M059J (cell line): ENCODE measurements around the gene GPC6. TPM values are rescaled to one million over a fixed set of nuclear protein-coding genes. Genes with fewer than 3 reads are reported as not detected.
"Not testable (repeated sequence)": the region's sequence is repeated elsewhere in the genome, so short reads cannot be mapped to it uniquely, and the experiment has no call there.

ENCODE experiments used
- DNase-seq: peaks from one replicate; pipeline ENCODE4 v3.0.0-alpha.2; 2012; ENCODE audit warnings: low read depth
- total RNA-seq: library from RNA; depleted of rRNA; stranded (reverse); fragments of >200 nt; shearing (Covaris generic); gene quantifications from 2 replicates; pipeline ENCODE4 v1.2.3, GENCODE V29; 2014

The GPC6 gene
- total RNA-seq, 1 experiment from 2014 or later = 0.71 TPM

DNA sequence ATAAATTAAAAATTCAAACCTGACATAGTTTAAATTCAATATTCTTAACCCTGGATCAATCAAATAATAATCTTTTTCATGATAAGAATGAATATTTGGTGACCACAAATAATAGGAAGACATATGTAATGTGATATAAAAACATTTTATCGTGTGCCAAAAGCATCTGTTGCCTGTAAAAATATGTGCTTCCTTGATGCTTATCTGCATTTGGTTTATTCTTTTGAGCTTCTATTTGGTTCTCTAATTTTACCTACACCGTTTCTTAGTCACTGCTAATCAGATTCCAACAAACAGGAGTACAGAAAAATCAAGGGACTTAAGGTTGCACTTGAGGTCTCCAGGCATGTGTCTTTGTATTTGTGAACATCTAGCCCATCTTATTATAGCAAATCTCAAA is 978.3 kb downstream of the GPC6 start:
- DNase-seq = no peak

DNA sequence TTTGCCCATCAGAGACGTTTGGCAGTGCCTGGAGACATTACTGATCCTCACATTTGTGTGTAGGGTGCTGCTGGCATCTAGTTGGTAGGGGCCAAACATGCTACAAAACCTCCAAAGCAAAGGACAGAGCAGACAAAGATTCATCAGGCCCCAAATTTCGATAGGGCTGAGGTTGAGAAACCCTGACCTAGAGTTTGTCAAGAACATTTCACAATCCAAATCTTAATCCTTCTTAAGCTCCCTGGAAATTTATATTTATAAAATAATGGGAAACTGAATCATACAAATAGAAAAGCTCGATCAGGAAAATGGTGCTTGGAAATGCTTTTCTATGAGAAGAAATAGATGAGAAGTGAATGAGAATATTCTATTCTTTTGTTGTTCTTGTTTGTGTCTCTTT is 979.3 kb downstream of the GPC6 start:
- DNase-seq = no peak

DNA sequence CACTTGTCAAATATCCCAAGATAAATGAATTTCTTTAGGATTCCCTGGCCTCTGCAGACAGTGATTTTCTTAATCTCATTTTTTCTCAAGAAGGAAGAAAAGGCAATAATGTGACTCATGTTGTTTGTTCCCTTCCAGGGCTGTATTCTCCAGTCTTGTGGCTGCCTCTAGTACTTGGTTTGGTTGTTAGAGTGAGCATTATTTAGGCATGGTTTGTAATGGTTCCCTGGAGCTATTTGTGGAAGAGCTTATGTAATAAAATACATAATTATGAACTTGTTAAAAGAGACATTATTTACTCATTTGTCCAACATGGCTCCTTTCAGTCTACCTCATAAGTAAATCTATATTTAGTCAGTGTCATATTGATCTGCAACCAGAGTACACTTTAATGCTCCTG is 982.5 kb downstream of the GPC6 start:
- peak; percentile 16 for DNase-seq

DNA sequence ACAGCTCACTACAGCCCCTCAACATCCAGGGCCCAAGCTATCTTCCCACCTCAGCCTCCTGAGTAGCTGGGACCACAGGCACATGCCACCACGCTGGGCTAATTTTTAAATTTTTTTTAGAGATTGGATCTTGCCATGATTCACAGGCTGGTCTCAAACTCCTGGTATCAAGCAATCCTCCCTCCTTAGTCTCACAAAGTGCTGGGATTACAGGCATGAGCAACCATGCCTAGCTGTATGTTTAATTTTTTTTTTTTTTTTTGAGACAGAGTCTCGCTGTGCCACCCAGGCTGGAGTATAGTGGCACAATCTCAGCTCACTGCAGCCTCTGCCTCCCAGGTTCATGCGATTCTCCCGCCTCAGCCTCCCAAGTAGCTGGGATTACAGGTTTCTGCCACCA is 983.3 kb downstream of the GPC6 start:
- not testable (repeated sequence) for DNase-seq

DNA sequence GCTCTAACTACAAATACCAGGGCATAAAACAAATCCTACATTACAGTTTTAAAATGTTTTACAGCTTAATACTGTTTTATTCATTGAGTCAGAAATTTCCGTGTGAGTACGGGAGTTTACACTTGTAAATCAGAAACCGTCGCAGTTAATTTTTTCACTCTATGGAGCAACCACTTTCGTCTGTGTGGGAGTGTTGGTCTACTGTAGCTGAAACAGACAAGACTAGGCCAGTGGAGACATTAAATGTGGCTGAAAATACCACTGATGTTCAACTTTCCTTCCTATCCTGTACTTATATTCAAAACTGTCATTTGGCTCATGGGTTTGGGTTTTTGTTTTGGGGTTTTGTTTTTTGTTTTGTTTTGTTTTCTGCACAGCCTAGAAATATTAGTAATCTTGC is 984.2 kb downstream of the GPC6 start:
- no peak for DNase-seq

DNA sequence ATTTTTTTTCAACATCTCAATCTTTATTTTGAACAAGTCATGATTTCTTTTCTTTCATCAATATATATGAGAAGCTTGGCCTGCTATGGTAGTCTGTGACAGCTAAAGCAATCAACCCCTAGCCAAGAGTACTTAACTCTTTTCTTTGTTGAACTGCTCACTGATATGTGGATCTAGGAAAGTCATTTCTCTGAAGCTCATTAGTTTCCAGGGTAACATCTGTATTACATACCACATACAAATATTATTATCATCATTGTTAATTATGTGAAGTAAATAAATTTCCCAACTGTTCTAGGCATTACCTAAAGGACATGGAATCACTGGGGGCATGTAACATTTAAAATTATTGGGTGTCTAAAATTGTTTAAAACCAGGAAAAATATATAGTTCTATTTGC is 985.6 kb downstream of the GPC6 start:
- no peak for DNase-seq

DNA sequence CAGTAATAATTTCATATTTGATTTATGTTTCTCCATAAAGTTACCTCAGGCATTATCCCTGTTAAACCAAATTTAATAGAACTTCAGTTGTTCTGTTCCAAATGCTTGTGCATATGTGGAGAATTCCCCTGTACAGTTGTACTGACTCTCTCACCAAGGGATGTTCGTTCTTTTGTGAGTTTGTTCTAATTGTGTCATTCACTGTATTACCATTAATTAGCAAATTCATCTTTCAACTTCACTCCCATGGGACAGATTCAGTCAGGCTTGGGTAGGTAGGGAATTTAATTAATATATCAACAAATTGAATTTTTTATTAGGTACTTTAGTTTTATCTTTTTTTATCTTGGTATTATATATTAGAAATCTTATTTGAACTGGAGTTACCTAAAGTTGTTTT is 987.5 kb downstream of the GPC6 start:
- DNase-seq = no peak

DNA sequence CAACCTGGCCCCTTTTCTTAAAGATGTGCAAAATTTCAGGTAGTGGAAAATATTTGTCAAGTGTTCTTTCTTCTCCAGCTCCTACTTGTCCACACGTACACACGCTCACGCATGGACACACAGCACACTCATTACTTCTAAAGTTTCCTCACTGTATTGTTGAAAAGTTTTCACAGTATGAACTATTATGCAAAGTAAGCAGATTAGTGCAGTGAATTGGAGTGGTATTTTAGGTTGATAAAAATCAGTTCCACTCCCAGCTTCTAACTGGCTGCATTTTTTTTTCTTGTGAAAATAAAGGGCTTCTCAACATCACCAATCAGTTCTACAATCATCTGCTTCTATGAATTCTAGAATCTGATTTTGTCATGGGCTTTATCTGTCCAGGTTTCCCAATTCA is 988.4 kb downstream of the GPC6 start:
- DNase-seq = no peak

DNA sequence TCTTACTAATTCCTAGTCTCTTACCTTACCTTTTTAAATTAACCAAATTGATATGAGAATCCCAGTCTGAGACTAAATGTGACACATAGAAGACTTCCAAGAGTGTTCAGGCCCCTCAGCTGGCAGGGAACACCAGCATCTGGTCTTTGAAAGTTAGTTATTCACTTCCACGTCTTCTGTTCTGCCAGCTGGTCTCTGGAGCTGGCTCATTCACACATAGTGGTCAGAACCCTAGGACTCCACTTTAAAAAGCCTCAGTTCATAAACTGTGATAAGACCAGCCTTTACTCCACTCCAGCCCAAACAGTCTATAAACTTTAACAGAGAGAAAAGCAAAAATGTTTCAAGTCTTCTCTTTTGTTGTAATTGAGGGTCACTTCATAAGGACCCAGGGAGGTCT is 989.9 kb downstream of the GPC6 start:
- DNase-seq = no peak

DNA sequence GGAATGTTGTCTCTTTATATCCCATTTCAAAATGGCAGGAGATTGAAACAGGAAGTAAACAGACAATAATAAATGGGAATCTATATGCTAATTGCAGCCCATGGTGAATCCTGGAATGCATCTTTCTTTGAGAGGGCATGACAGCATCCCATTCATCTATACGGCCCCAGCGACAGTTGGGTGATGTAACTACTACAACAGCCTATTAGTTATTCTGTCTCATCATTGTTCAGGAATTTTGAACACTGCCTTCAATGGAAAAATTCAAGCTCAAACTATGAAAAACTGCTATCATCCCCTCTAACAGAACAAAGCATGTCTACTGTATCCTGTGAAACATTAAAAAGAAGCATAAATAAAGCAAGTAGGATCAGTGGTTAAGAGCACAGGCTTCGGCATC is 990.8 kb downstream of the GPC6 start:
- no peak for DNase-seq

DNA sequence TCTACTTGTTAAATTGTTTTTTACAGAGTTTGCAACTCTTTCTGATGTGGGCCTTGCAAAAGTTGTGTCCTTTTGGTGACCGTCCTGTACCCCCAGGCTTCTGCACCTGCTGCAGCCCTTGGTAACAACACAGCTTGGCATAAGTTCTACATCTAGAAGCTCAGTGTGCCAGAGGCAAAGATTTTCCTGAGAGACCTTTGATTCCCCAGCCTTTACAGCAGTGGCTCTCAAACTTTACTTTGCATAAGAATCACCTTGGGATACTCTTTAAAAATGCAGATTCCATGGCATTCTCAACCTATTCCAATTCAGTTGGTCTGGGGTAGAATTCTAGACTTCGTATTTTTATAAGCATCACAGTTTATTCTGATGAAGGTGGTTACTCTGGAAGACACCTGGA is 991.9 kb downstream of the GPC6 start:
- no peak for DNase-seq

DNA sequence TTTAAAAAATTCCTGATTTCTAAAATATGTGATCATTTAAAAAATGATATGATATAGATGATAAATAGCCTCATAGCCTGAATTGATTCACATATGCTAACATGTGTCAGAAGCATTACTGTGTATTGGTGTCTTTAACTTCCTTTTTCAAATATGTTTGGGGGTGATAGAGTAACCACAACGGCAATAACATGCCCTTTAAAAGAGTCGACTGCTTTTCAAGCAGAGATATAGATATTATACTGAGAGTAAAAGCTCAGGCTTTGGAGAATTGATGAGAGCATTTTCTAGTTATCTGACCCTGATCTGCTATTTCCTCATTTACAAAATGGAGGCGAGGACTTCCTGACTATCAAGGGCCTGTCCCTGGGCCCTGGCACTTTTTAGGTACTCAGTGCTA is 992.3 kb downstream of the GPC6 start:
- DNase-seq = no peak

DNA sequence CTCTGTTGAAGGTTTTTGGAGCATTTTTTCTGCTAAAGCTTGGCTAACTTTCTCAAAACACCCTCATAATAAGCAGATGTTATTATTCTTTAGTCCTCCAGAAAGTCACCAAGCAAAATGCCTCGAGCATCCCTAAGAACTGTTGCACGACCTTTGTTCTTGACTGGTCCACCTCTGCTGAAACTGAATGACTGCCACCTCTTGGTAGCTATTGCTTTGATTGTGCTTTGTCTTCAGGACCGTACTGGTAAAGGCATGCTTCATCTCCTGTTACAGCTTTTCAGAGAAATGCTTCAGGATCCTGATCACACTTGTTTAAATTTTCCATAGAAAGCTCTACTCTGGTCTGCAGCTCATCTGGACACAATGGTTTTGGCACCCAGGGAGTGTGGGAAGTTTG is 998.1 kb downstream of the GPC6 start:
- no peak for DNase-seq

DNA sequence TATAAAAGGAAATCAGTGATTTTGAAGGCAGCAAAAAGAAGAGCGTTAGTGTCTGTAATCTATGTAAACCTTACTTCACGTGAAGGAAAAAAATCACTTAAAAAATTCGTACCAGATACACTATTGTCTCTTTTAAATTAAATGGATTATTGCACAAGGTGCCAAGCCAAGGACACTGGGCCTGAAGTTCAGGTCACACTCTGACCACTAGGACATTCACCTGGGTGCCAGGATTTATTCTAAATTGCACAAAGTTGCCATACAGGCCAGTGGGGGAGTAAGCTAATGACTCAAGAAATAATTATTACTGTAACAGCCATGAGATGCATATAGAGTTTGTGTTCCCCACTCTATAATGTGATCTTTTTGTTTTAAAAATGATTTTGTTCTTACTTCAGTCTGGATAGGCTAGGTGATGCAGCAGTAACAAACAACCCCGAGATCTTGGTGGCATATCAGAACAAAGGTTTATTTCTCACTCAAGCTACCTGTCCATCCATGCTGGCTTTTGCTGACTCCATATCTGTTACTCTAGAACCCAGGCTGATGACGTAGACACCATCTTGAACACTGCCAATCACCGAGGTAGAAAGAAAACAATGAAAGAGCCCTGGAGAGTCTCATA is 1000.8 kb downstream of the GPC6 start:
- no peak for DNase-seq

DNA sequence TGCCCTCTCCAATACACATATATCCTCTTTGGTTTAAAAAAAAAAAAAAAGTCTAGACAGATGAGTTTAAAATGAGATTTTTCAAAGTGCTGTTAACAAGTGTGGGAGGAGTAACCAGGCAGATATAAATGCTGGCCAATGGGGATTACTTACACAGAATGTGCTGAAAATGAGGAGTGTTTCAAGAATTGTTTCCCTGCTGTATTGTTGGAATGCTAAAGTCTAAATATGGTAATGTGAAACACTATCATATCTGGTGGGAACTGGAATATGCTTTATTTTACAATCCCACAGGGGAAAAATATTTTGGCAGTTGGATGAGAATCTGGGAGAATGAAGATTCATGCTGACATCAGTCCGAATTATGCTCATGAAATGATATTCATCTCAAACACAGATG is 1002.2 kb downstream of the GPC6 start:
- DNase-seq = no peak

DNA sequence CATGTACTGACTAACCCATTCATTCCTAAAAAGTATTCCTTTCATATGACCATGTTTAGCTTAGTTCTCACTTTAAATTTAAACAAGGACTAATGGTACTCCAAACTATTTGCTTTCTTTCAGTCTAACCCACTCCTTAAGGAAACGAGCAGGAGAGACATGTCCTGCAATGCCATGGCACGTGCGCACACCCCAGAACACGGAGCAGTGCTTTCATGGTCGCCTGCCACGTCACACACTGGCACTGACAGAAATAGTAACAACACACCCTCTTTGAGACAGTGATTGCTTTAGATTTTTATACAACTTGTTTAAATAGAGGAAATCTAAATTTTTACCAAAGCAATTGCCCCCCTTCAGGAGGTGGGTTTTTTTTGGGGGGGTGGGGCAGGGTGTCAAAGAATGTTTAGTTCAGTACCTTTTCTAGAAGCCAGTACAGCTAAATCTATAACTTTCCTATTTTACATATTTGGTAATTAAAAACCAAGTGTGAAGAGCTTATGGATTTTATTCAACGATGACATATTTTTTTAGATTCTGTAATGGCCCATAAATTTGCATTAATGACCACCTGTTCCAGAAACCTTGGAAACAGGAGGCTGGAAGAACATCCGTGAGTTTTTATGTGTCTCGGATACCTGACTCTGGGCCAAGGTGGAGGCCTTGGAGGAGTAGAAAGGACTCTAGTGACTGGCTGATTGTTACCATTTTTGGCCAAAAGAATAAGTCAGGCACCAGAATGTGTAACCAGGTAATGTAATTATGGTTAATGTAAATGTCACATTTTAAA is 1005.7 kb downstream of the GPC6 start:
- no peak for DNase-seq

DNA sequence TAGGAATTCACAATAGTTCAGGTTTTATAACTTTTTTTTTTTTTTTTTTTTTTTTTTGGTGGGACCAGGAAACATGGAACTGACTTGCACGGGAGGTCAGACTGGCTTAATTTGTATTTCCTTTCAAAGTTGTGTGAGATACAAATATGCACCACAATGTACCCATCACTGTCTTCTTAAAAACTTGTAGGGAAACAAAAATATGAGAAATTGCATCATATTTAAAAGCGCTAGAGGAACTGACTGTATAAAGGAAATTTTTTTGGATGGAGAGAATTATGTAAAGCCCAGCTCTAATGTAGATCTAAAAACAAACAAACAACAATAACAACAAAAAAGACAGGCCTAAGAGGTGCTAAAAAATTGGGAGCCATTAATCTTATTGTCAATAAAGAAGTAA is 1006.3 kb downstream of the GPC6 start:
- DNase-seq = no peak

DNA sequence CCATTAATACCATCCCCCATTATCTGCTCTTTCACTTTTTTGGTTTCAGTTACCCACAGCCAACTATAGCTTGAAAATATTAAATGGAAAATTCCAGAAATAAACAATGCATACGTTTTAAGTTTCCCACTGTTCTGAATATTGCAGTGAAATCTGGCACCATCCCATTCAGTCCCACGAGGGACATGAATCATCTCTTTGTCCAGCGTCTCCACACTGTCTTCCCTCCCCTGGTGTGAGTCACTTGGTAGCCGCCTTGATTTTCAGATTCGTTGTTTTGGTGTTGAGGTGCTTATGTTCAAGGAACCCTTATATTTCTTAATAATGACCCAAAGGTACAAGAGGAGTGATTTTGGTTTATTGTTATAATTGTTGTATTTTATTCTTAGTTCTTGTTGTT is 1006.8 kb downstream of the GPC6 start:
- peak; percentile 79 for DNase-seq

DNA sequence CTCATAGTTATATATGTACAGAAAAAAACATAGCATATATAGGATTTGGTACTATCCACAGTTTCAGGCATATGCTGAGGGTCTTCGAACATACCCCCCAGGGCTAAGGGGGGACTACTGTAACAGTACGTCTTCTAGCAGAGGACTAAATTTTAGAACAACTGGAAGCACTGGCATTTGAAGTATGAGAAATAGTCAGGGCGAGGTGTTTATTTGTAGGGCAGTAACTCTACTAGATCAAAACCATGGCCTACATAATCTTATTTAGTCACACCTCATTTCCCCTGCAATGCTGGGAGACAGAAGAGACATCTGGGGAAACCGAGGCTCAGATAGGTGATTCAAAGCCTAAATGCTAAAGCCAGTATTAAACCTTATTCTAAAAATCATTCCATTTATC is 1007.2 kb downstream of the GPC6 start:
- no peak for DNase-seq

DNA sequence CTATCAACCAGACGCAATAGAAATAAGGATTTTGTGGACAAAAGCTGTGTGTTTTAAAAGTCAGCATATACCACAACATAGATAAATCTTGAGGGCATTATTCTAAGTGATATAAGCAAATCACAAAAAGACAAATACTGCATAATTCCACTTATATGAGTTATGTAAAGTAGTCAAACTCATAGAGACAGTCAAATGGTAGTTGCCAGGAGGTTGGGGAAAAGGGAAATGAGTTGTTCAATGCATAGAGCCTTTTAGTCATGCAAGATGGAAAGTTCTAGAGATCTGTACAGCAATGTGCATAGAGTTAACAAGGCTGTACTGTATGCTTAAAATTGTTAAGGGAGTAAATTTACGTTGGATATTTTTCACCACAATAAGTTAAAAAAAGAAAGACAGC is 1008.1 kb downstream of the GPC6 start:
- DNase-seq = no peak

DNA sequence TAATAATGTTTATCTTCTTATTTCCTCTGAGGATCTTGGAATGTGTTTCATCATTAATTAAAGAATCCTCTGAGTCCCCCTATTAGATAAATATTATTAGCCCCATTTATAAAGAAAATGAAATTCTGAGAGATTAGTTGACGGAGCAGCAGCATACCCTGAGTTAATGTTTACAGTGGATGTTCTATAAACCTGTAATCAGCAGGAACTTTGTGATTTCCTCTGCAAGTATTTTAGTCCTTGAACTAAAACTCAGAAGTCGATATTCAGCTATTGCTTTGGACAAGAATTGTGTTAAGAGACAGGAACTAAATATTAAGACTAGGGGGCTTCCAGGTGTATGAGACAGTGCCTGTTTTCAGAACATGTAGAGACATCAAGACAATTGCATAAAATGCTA is 1009.5 kb downstream of the GPC6 start:
- no peak for DNase-seq

DNA sequence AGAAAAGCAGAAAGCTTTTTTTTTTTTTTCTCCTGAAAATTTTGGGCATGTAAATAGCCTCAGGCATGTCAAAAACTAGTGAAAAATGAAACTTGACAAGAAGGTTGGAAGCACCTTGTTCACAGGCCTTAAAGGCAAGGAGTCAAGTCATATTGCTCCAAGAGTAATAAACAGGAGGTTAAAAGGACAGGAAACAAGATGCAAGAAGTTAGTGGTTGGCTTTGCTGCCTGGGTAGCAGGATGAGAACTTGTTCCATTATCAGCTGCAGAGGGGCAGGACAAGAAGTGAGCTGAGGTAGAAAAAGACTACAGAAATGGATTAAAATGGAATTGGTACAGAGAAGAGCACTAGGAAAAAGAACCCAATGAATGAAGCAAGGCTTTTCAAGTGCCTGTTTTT is 1010.3 kb downstream of the GPC6 start:
- DNase-seq = peak; percentile 20

DNA sequence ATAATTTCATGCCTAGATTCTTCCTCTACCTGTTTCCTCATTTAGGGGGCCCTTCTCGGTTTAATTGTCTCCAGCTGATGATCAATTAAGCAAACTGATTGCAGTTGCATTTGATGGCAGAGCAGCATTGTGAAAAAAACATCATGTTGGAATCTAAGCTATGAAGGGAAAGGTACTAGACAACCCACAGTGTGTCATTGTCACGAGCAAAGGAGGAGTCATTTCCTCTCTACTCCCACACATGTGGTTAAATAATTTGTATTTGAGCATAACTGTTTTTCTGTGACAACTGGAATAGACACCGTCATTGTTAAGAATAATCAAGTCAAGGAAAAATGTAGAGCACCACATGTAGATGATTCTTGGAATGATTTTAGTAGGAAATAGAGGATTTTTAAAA is 1012.5 kb downstream of the GPC6 start:
- peak; percentile 59 for DNase-seq

DNA sequence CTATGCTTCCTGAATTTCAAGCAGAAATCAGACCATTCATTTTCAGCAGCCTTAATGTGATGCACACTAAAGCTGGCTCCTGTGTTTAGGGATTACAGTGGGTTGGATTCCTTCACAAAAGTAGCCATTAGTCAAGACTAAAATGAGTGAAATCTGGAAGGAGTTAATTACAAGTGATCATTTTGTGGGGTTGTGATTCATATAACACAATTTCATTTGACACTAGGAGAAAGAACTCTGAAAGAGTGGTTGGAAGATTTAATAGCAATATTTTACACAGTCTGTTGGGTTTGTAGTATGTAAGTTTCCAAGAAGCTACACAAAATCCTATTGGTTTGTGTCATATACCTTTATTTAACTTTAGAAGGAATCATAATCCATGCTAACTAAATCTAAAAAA is 1015.9 kb downstream of the GPC6 start:
- DNase-seq = no peak
